SK-N-SH treated with all-trans-retinoic acid at 6 μM for 48 hours (cell line): ENCODE results near the gene IBSP.

Experiments used
- CREB5 ChIP-seq: fragments of 250-450 bp; sonication (Bioruptor Pico); IDR thresholded peaks from 2 replicates; pipeline ENCODE4 v1.5.1; 2020; ENCODE audit warnings: low read depth, mild to moderate bottlenecking, moderate library complexity
- GLIS3 ChIP-seq: fragments of 250-450 bp; sonication (Bioruptor Pico); IDR thresholded peaks from 2 replicates; pipeline ENCODE4 v1.5.0; 2020; ENCODE audit warnings: mild to moderate bottlenecking, moderate library complexity
- ISL1 ChIP-seq: fragments of 250-450 bp; sonication (Bioruptor Pico); IDR thresholded peaks from 2 replicates; pipeline ENCODE4 v2.1.2; 2022; ENCODE audit warnings: mild to moderate bottlenecking, moderate library complexity
- PPARA ChIP-seq: fragments of 250-450 bp; sonication (Bioruptor Pico); IDR thresholded peaks from 2 replicates; pipeline ENCODE4 v1.5.0; 2020; ENCODE audit warnings: mild to moderate bottlenecking, borderline replicate concordance
- SNAI2 ChIP-seq: fragments of 250-450 bp; sonication (Bioruptor Pico); IDR thresholded peaks from 2 replicates; pipeline ENCODE4 v1.5.0; 2020; ENCODE audit warnings: mild to moderate bottlenecking, moderate library complexity
- ZNF8 ChIP-seq: fragments of 450-650 bp; formaldehyde crosslinking; IDR thresholded peaks from 2 replicates; pipeline ENCODE4 v1.5.0; 2020; ENCODE audit warnings: mild to moderate bottlenecking, moderate library complexity

DNA sequence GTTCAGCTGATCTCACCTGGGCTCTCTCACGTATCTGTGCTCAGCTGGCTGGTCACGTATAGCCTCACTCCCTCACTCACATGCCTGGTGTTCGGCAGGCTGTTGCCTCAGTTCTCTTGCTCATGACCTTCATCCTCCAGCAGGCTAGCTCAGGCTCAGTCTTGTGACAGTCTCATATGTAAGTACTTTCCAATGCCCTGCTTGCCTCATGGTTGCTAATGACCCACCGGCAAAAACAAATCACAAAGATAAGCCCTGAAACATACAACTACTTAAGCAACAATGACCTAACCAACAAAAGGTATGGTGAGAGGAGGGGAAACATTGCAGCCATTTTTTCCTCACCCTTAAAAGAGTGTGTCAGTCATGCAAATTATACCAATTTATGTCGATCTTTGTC is 58.4 kb downstream of the IBSP start:
- TF ChIP-seq ISL1: no peak
- TF ChIP-seq GLIS3 (CRISPR knock-in tag): no peak
- no peak for TF ChIP-seq ZNF8 (CRISPR knock-in tag)
- TF ChIP-seq SNAI2 (CRISPR knock-in tag): no peak
- no peak for TF ChIP-seq PPARA (CRISPR knock-in tag)
- TF ChIP-seq CREB5 (CRISPR knock-in tag): no peak
